GM23248 (cell line): ENCODE results near the gene TNXB.

Source experiments
- EZH2 ChIP-seq: fragments of 200-600 bp; sonication (generic); IDR thresholded peaks from 2 replicates; pipeline ENCODE4 v1.6.1; 2018; ENCODE audit warnings: antibody characterized with exemption, mild to moderate bottlenecking; ENCODE audit not compliant: insufficient read depth, poor library complexity, severe bottlenecking
- EZH2phosphoT487 ChIP-seq: fragments of 200-600 bp; sonication (generic); IDR thresholded peaks from 2 replicates; pipeline ENCODE4 v1.6.1; 2018; ENCODE audit warnings: antibody characterized with exemption, moderate library complexity, mild to moderate bottlenecking, low read depth; ENCODE audit not compliant: insufficient read depth

DNA sequence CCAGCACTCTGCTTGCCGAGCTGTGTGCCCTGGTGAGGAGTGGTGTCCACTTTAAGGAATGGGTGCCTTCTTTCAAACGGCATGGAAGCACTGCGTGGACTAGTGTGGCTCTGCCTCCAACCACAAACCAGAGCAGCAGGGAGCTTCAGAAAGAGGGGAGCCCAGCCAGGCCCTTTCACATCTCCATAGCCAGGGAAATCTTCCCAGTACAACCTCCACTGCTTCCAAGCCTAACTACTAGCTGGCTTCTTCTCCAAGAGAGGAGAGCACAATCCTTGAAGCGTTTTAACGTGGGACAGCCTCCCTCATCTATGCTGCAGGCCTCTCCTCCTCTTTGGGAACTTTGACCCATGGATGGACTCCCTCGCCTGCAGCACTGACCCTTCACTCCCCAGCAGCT is 26.7 kb downstream of the TNXB start:
- TF ChIP-seq EZH2 (no peak), EZH2phosphoT487 (no peak)
